ENCODE results near the gene OR52A5.

OR52A5 gene

DNA sequence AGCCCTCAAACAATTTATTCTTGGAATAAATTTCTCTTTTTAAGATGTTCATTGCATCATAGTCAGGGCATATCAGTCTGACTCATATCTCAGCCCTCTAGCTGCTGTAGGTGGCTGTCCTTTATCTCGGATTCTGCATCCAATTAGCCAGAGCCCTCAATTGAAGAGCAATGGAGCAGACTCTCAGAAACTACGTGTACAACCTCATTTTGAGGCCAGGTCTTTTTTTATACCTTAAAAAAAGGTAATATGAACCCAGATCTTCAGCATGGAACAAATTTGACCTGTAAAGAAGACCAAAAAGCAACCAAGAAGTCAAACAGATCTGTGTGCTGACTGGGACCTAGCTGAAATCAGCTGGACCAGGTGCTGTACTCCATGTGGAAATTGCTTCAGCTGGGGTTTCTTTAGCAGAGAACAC, 8.7 kb downstream of the OR52A5 start:
- no peak overlapping the region for H3K4me3 ChIP-seq (replicated peaks in 1 of 2; ENCODE audit: low read depth in 2 of 2, low read length in 2 of 2)
- peak; percentile 3 to 15 for DNase-seq (ENCODE audit: low read depth in 2 of 2)
- no peak for TF ChIP-seq CTCF (IDR thresholded peaks at IDR 0.05; ENCODE audit: low read depth, low read length)

- H3K4me3 ChIP-seq (replicated peaks in 1 of 2; ENCODE audit: low read depth in 2 of 2, low read length in 2 of 2) = no peak overlapping the region
- DNase-seq (ENCODE audit: low read depth in 2 of 2) = no peak
- no peak for TF ChIP-seq CTCF (IDR thresholded peaks at IDR 0.05; ENCODE audit: low read depth, low read length)
These were observed 13.1 kb downstream of the OR52A5 start for GRCh38 chr11:5124891-5125620.

DNA sequence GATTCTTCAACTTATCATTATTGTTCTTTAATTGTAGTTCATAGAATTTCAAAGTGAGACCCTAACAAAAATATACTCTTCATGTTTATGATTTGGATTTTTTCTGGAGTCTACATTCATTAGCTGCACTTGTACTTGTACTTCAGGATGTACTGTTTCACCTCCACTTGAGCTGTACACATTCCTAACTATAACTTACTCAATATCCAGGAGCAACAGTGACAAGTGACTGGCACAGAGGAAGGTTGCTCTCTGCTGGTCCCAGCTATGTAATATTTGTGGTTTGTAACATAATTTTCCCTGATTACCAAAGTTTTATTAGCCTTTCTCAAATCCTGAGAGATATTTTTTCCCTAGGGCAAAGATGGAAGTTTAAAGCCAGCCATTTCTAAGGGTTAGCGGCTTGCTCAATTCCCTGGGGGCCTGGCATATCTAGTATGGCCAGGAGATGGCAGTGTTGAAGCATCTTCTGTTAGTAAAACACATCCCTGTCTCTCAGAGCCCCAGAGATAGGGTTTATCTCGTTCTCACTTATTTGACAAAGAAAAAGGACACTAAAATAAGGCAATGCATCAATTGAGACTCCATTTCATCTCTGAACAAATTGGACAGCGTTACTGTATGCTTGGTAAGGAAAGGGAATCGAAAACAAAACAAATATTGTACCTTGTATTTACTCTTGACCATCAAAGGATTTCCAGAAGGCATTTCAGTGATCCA, 14.2 kb downstream of the OR52A5 start:
- peak; percentile 77 for TF ChIP-seq CTCF (IDR thresholded peaks at IDR 0.05; ENCODE audit: low read depth, low read length)
- peak; percentile 84 to 87 for DNase-seq (ENCODE audit: low read depth in 2 of 2)
- no peak overlapping the region for H3K4me3 ChIP-seq (replicated peaks in 1 of 2; ENCODE audit: low read depth in 2 of 2, low read length in 2 of 2)

DNA sequence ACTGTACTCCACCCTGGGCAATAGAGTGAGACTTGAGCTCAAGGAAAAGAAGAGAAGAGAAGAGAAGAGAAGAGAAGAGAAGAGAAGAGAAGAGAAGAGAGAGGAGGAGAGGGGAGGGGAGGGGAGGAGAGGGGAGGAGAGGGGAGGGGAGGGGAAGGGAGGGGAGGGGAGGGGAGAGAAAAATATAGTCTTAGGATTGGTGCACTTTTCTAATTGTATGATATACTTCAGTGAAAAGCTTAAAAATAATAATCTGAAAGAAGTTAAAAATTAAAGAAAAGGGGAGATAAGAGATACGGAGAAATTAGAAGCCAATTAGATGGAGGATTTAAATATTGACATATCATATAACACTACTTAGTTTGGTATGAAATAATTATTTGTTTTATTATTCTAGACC, 19.3 kb downstream of the OR52A5 start:
- TF ChIP-seq CTCF (IDR thresholded peaks at IDR 0.05; ENCODE audit: low read depth, low read length) = no peak
- no peak for DNase-seq (ENCODE audit: low read depth in 2 of 2)
- no peak overlapping the region for H3K4me3 ChIP-seq (replicated peaks in 1 of 2; ENCODE audit: low read depth in 2 of 2, low read length in 2 of 2)

DNA sequence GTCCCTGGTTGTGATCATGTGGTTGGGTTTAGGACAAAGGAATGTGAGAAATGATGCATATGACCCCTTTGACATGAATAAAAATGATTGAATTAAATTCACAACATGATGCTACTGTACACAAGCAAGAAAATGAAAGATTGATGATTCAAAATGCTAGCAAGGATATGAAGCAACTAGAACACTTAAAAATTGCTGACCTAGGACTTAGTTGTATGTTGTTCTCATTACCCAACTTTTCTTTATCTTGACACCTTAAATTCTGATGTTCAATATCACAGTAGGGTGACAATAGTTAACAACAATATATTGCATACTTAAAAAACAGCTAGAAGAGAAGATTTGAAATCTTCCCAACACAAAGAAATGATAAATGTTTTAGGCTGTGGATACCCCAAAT, 20.6 kb downstream of the OR52A5 start:
- no peak overlapping the region for H3K4me3 ChIP-seq (replicated peaks in 1 of 2; ENCODE audit: low read depth in 2 of 2, low read length in 2 of 2)
- no peak for DNase-seq (ENCODE audit: low read depth in 2 of 2)
- no peak for TF ChIP-seq CTCF (IDR thresholded peaks at IDR 0.05; ENCODE audit: low read depth, low read length)

DNA sequence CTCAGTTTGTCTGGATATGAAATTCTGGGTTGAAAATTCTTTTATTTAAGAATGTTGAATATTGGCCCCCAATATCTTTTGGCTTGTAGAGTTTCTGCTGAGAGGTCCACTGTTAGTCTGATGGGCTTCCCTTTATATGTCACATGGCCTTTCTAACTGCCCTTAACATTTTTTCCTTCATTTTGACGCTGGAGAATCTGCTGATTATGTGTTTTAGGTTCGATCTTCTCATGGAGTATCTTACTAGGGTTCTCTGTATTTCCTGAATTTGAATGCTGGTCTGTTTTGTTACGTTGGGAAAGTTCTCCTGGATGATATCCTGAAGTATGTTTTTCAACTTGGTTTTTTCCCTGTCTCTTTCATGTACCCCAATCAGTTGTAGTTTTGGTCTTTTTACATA, 22.8 kb downstream of the OR52A5 start:
- no peak overlapping the region for H3K4me3 ChIP-seq (replicated peaks in 1 of 2; ENCODE audit: low read depth in 2 of 2, low read length in 2 of 2)
- no peak for TF ChIP-seq CTCF (IDR thresholded peaks at IDR 0.05; ENCODE audit: low read depth, low read length)
- no peak for DNase-seq (ENCODE audit: low read depth in 2 of 2)

All from cardiac fibroblast (primary cell).